GM12874 (cell line): ENCODE results near the gene SHTN1.

Experiments
- CTCF ChIP-seq: IDR thresholded peaks from 2 replicates; pipeline ENCODE4 v1.5.1; 2011; ENCODE audit warnings: low read depth, mild to moderate bottlenecking, control low read depth, low read length, moderate library complexity; ENCODE audit not compliant: insufficient read depth

Gene SHTN1

DNA sequence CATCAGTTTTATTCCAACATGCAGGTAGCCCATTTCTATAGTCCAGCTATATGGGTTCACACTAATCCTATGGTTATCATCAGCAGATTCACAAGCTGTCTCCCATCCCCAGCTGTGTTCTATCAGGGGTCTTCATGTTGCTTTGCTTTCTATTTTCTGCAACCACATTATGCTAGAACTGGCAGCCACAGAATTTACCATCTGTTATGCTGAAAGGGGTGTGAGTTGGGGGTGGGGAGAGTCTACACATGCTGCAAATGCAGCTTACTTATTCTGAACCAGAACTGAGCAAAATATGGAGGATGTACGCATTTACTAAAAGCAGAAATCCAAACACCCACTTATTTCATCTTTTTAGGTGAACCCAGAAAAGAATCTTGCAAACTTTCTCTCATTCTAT is 32.9 kb downstream of the SHTN1 start:
- no peak for TF ChIP-seq CTCF

DNA sequence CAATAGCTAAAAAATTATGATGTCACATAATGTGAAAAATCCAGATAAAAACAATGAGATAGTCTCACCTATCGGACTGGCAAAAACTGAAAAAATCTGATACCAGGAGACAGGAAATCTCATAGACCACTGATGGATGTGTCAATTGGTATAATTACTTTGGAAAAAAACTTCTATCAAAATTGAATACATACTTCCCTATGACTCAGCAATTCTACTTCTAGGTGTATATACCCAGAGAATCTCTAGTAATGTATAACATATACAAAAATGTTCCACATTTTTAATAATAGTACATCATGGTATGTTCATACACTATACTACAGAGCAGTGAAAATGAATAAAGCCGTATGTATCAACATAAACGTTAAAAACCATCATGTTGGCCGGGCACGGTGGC is 34.9 kb downstream of the SHTN1 start:
- no peak for TF ChIP-seq CTCF

GRCh38 chr10:116968331-116968730 is 36.7 kb downstream of the SHTN1 start:
- TF ChIP-seq CTCF, result no peak

DNA sequence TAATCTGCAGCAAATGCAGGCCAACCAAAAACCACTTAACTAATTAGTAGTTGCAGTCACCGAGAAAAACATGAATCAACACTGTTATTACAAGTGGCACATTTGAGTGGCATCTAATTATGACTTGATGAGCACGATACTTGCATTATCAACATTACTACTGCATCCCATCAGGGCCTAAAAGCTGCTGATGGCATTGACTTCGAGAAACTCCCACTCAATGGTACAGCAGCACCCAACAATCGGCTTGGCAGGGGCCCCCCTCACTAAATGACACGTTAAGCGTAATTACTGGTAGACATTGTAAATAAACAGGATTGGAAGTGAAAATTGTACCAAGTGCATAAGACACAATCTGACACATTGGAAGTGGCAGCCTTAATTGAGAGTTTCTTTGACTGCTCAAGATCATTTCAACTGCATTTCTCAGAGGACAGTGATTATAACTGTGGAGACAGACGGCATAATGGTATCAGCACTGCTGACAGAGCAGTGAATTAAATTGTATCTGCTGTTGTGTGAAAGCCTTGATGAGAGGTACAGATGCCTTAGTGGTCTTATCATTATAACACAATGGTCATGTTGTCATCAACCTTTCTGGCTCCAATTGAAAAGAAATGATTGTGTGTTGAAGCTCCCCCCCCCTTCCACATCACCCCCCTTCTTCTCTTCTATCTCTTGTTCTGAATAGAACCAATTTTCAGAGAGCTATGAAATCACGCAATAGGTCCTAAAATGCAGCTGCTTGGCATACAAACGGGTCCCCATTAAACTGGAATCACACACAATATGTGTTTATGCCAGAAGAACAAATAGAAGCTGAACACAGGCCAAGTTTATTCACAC is 43.4 kb downstream of the SHTN1 start:
- no peak for TF ChIP-seq CTCF

DNA sequence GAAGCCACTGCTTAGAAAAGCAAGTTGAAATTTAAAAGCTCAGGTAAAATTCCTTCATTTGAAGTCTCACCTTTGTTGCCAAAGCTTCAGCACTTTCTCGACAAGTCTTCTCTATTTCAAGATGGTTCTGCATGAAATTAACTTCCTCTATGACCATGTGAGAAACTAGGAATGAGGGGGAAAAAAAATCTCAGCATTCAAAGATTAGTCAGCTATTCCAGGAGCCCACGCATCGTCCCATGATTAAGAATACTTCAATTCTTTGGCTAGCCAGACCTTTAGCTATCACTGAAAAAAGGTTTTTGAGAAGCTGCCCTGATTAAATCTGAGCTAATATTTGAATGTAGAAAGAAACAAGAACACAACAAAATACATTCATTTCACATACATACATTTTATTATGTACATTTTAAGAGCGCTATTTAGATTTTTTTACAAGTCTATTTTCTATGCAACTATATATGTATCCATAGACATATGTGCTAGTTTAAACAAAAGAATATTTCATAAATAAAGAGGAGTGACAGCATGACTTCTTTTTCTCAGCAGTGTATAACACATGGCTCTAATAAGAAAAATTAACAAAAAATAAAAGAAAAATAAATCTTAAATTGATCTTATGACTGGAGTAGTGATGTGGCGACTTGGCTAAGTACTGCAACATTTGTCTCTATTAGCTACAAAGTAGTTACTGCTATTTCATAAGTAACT is 44.8 kb downstream of the SHTN1 start:
- TF ChIP-seq CTCF, result no peak

GRCh38 chr10:116952729-116953128 is 52.3 kb downstream of the SHTN1 start:
- no peak for TF ChIP-seq CTCF

GRCh38 chr10:116948530-116948870 is 56.5 kb downstream of the SHTN1 start:
- TF ChIP-seq CTCF, result no peak
